Neuronal stem cell (in vitro differentiated cells): ENCODE measurements around the gene SUN5.

Experiments
- DNase-seq: peaks from one replicate; pipeline ENCODE4 v3.0.0-alpha.2; 2013; ENCODE audit warnings: low spot score
- H2AFZ ChIP-seq: one replicate; pipeline ENCODE4 v1.6.1; 2013; ENCODE audit warnings: mild to moderate bottlenecking, low read length, inconsistent platforms
- H2AK5ac ChIP-seq: 2 replicates; pipeline ENCODE4 v1.6.1; 2013; ENCODE audit warnings: low read depth, mild to moderate bottlenecking, inconsistent platforms, low read length, moderate library complexity, mixed read lengths
- H2BK120ac ChIP-seq: 2 replicates; pipeline ENCODE4 v1.6.1; 2013; ENCODE audit warnings: low read depth, mild to moderate bottlenecking, inconsistent platforms, low read length, moderate library complexity, mixed read lengths
- H2BK12ac ChIP-seq: one replicate; pipeline ENCODE4 v1.6.1; 2013; ENCODE audit warnings: low read length, inconsistent platforms
- H2BK15ac ChIP-seq: 2 replicates; pipeline ENCODE4 v1.6.1; 2013; ENCODE audit warnings: mild to moderate bottlenecking, low read length, inconsistent platforms, mixed read lengths
- H2BK5ac ChIP-seq: one replicate; pipeline ENCODE4 v1.6.1; 2013; ENCODE audit warnings: inconsistent platforms, mild to moderate bottlenecking, low read length, moderate library complexity
- H3K14ac ChIP-seq: one replicate; pipeline ENCODE4 v1.6.1; 2013; ENCODE audit warnings: low read length, inconsistent platforms
- H3K18ac ChIP-seq: 2 replicates; pipeline ENCODE4 v1.6.1; 2013; ENCODE audit warnings: low read length, inconsistent platforms
- H3K23ac ChIP-seq: 2 replicates; pipeline ENCODE4 v1.6.1; 2013; ENCODE audit warnings: low read depth, mild to moderate bottlenecking, mixed read lengths, low read length, inconsistent platforms; ENCODE audit not compliant: poor library complexity
- H3K27ac ChIP-seq: replicated peaks from 3 replicates; pipeline ENCODE4 v1.5.1; 2013; ENCODE audit warnings: low read length, inconsistent platforms
- H3K27me3 ChIP-seq, 3 experiments: 2 replicates each; pipeline ENCODE4 v1.6.1; 2013; ENCODE audit warnings: low read length in 3 of 3, mild to moderate bottlenecking in 2 of 3, inconsistent platforms in 1 of 3, low read depth in 1 of 3, mixed read lengths in 1 of 3, moderate library complexity in 1 of 3; ENCODE audit not compliant: control insufficient read depth in 3 of 3, insufficient read depth in 3 of 3
- H3K36me3 ChIP-seq, 2 donors: replicated peaks in 1 of 2; 2 replicates each; pipeline ENCODE4 v1.6.1; 2013; ENCODE audit warnings: low read length in 2 of 2; ENCODE audit not compliant: control insufficient read depth in 2 of 2, insufficient read depth in 2 of 2
- H3K4ac ChIP-seq: 2 replicates; pipeline ENCODE4 v1.6.1; 2013; ENCODE audit warnings: inconsistent platforms, mild to moderate bottlenecking, low read length, moderate library complexity
- H3K4me1 ChIP-seq, 2 donors: 1 replicate in 1 of 2; 2 replicates in 1 of 2; pipeline ENCODE4 v1.6.1; 2013; ENCODE audit warnings: low read length in 2 of 2, low read depth in 1 of 2; ENCODE audit not compliant: control insufficient read depth in 2 of 2, insufficient read depth in 1 of 2
- H3K4me2 ChIP-seq: one replicate; pipeline ENCODE4 v1.6.1; 2013; ENCODE audit warnings: mild to moderate bottlenecking, low read length, inconsistent platforms; ENCODE audit not compliant: insufficient read depth, poor library complexity, severe bottlenecking
- H3K4me3 ChIP-seq, 2 donors: 2 replicates each; pipeline ENCODE4 v1.5.1; 2013; ENCODE audit warnings: low read length in 2 of 2, mild to moderate bottlenecking in 2 of 2, inconsistent platforms in 1 of 2, moderate library complexity in 1 of 2
- H3K79me1 ChIP-seq: one replicate; pipeline ENCODE4 v1.6.1; 2013; ENCODE audit warnings: low read depth, mild to moderate bottlenecking, inconsistent platforms, low read length, moderate library complexity
- H3K9ac ChIP-seq: one replicate; pipeline ENCODE4 v1.6.1; 2013; ENCODE audit warnings: mild to moderate bottlenecking, low read depth, low read length, inconsistent platforms; ENCODE audit not compliant: poor library complexity
- H3K9me3 ChIP-seq, 2 donors: replicated peaks in 1 of 2; 2 replicates each; pipeline versions ENCODE3 to v1.6.1; 2013; ENCODE audit warnings: low read length in 2 of 2, mild to moderate bottlenecking in 2 of 2, inconsistent platforms in 1 of 2, low read depth in 1 of 2, mixed read lengths in 1 of 2, moderate library complexity in 1 of 2; ENCODE audit not compliant: control insufficient read depth in 2 of 2, insufficient read depth in 1 of 2
- H4K8ac ChIP-seq: one replicate; pipeline ENCODE4 v1.6.1; 2013; ENCODE audit warnings: low read depth, mild to moderate bottlenecking, inconsistent platforms, low read length, moderate library complexity
- H4K91ac ChIP-seq: one replicate; pipeline ENCODE4 v1.6.1; 2013; ENCODE audit warnings: low read length, low read depth, mild to moderate bottlenecking, inconsistent platforms; ENCODE audit not compliant: poor library complexity
- WGBS, 2 donors: extraction: QIAGEN DNeasy Blood & Tissue Kit; methylation state at CpG; one replicate each; pipeline ENCODE4 v1.1.7; 2013; ENCODE audit warnings: missing lambda C conversion rate in 2 of 2, mixed read lengths in 1 of 2; ENCODE audit not compliant: insufficient read length in 2 of 2, insufficient replicate concordance in 1 of 2; ENCODE audit errors: extremely low coverage in 2 of 2; 5-methylcytosine and 5-hydroxymethylcytosine counted together

The SUN5 gene

GRCh38 chr20:32934580-32934979 lies 69.7 kb downstream of the SUN5 start:
- Histone ChIP-seq H2BK15ac (no peak overlapping the region), H3K4me1 (no peaks in the 10 kb centered on the region), H3K14ac (no peak overlapping the region), H2BK120ac (no peak overlapping the region), H3K27me3 (no peaks in the 10 kb centered on the region), H2AFZ (no peak overlapping the region), H3K27ac (no peak overlapping the region), H3K36me3 (no peaks in the 10 kb centered on the region), H2BK5ac (no peak overlapping the region), H3K9ac (no peak overlapping the region), H4K91ac (no peak overlapping the region), H3K4me2 (no peak overlapping the region), H2AK5ac (no peak overlapping the region), H3K9me3 (no peaks in the 10 kb centered on the region), H3K18ac (no peak overlapping the region), H3K23ac (no peak overlapping the region), H4K8ac (no peak overlapping the region), H3K4me3 (no peak overlapping the region), H3K79me1 (no peaks in the 10 kb centered on the region), H2BK12ac (no peak overlapping the region), H3K4ac (no peak overlapping the region)
- DNase-seq: no peak
- no CpG with 5 or more reads among the region's 4 CpGs for whole genome bisulfite sequencing, 2 donors
